ENCODE data around the gene DNHD1.

DNA sequence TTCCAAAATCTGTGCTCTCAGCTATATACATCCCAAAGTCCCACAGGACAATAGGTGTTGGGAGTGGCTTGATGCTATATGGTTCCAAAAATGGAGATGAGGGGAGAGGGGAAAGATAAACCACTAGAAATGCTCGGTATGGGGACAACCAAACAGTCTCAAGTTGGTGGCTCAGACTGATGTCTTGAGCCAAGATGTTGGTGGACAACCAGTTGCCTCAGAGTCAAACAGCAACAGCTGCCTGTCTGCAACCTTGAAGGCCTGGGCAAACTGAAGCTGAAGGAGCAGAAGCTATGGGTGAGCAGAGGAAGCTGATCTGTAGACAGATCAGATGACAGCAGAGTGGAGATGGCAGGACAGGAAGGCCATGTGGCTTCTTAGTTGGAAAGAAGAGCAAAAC, 102.4 kb downstream of the DNHD1 start:
- TF ChIP-seq TAF1 (IDR thresholded peaks at IDR 0.05; ENCODE audit: borderline replicate concordance, insufficient read depth, low read length), result no peak
- TF ChIP-seq POLR2AphosphoS5 (IDR thresholded peaks at IDR 0.05; ENCODE audit: low read depth, low read length), result no peak
- TF ChIP-seq, protein P1, sequence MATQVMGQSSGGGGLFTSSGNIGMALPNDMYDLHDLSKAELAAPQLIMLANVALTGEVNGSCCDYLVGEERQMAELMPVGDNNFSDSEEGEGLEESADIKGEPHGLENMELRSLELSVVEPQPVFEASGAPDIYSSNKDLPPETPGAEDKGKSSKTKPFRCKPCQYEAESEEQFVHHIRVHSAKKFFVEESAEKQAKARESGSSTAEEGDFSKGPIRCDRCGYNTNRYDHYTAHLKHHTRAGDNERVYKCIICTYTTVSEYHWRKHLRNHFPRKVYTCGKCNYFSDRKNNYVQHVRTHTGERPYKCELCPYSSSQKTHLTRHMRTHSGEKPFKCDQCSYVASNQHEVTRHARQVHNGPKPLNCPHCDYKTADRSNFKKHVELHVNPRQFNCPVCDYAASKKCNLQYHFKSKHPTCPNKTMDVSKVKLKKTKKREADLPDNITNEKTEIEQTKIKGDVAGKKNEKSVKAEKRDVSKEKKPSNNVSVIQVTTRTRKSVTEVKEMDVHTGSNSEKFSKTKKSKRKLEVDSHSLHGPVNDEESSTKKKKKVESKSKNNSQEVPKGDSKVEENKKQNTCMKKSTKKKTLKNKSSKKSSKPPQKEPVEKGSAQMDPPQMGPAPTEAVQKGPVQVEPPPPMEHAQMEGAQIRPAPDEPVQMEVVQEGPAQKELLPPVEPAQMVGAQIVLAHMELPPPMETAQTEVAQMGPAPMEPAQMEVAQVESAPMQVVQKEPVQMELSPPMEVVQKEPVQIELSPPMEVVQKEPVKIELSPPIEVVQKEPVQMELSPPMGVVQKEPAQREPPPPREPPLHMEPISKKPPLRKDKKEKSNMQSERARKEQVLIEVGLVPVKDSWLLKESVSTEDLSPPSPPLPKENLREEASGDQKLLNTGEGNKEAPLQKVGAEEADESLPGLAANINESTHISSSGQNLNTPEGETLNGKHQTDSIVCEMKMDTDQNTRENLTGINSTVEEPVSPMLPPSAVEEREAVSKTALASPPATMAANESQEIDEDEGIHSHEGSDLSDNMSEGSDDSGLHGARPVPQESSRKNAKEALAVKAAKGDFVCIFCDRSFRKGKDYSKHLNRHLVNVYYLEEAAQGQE (IDR thresholded peaks at IDR 0.05; ENCODE audit: insufficient read depth in 1 of 2, low read depth in 2 of 2, low read length in 2 of 2), result no peak
